GM12873 (cell line): ENCODE measurements around the gene DDX25.

Experiments used
- CTCF ChIP-seq: IDR thresholded peaks from 2 replicates; pipeline ENCODE4 v1.5.1; 2012; ENCODE audit warnings: low read depth, mild to moderate bottlenecking, moderate library complexity, low read length, control low read depth; ENCODE audit not compliant: insufficient read depth; ENCODE audit errors: missing control alignments

DDX25 gene

GRCh38 chr11:125901872-125902271 lies 2.4 kb upstream of the DDX25 start:
- no peak for TF ChIP-seq CTCF

GRCh38 chr11:125902277-125902926 lies 1.9 kb upstream of the DDX25 start:
- no peak for TF ChIP-seq CTCF

DNA sequence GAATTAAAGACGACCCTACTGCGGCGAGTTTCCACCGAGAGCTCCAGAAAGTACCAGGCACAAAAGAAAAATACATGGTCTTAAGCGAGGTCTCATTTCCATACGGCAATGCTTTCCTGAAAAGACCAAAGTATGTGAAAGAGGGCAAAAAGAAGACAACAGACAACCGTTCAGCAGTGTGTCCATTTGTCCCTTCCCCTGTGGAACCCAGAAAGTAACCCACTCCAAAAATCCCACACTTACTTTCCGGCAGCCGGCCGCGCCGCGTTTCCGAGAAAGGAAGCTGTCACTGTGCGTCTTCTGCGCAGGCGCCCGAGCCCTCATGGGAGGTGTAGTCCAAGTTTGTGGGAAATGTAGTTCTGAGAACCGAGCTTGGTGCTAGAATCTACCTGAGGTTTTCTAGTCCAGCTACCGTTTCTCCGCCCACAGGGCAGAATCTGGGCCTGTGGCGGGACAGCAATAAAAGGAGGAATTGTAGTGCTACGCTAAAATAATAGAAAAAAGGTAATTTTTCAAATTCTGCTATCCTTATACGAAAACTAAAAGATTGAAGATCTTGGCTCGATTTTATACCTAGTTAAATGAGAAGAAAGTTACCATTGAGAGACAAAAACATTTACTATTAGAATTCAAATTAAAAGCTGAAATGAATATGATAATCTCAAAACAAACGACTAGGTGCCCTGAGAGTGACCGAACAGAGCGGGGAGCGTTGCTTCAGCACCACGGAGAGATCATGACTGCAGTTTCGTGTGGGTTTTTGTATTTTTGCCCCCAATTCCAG lies 1.2 kb upstream of the DDX25 start, which contains the start of gene PUS3:
TSS of gene PUS3 (minus strand) at position 280 of the 784 bp plus-strand sequence. CDS start 6,922 bp downstream, outside the sequence.
- TF ChIP-seq CTCF: no peak

DNA sequence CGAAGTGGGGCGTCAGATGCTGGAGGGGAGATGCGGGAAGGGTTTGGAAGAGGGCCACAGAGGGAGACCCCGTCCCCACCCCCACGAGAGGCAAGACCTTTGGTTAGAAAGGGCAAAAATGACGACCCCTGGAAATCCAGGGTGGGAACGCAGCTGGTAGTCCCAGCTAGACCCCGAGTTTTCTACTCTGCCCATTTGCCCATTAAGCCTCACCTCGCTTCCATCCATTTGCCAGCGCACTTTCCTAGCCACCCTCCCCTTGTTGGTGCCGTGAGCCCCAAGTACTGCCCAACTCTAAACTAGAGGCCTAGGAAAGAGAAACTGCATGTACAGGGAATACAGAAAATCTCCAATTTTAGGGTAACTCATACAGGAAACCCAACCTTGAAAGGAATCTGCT lies 370 bp downstream of the DDX25 start:
- TF ChIP-seq CTCF: no peak

DNA sequence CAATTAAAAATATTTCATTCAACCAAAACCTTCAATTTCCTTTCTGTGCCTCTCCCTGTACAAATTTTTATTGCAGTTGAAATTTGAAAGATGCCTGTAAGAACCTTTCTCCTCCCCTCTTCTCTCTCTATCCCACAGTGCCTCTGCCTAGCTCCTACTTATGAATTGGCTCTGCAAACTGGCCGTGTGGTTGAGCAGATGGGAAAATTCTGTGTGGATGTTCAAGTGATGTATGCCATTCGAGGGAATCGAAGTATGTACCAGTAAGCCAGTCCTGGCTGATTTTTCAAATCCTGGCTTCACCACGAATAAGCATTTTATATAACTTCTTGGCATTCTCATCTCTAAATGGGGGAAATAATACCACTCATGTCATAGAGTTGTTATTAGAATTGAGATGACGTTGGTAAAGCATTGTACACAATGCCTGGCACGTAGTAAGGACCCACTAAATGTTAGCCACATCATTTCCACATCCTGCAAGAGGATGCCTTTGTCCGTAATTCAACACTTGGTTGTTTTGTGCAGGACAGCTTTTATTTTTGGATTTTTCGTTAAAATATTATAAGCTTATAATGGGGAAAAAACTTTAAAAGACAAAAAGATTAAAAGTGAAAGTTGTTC lies 6.0 kb downstream of the DDX25 start:
- TF ChIP-seq CTCF: no peak

GRCh38 chr11:125916683-125917347 lies 12.5 kb downstream of the DDX25 start:
- TF ChIP-seq CTCF: no peak
